Stimulated activated CD8-positive, alpha-beta memory T cell treated with anti-CD3 and anti-CD28 coated beads, Interleukin-15, amount 100 ng/mL, for 48 hours (primary cell): ENCODE results near the gene CACNA1A.
A peak's percentile ranks its signal among the peaks of the same experiment; 100 is the strongest.
"Not testable (repeated sequence)": the region's sequence is repeated elsewhere in the genome, so short reads cannot be mapped to it uniquely, and the experiment has no call there.

ENCODE experiments used
- DNase-seq, 2 donors: peaks; one replicate each; pipeline ENCODE4 v3.0.0-alpha.2; 2020; ENCODE audit warnings: low read depth in 2 of 2

The CACNA1A gene

GRCh38 chr19:13281567-13282291 lies 224.6 kb downstream of the CACNA1A start:
- DNase-seq: no peak

GRCh38 chr19:13277104-13277809 lies 229.0 kb downstream of the CACNA1A start:
- DNase-seq: peak; percentile 21 to 30

DNA sequence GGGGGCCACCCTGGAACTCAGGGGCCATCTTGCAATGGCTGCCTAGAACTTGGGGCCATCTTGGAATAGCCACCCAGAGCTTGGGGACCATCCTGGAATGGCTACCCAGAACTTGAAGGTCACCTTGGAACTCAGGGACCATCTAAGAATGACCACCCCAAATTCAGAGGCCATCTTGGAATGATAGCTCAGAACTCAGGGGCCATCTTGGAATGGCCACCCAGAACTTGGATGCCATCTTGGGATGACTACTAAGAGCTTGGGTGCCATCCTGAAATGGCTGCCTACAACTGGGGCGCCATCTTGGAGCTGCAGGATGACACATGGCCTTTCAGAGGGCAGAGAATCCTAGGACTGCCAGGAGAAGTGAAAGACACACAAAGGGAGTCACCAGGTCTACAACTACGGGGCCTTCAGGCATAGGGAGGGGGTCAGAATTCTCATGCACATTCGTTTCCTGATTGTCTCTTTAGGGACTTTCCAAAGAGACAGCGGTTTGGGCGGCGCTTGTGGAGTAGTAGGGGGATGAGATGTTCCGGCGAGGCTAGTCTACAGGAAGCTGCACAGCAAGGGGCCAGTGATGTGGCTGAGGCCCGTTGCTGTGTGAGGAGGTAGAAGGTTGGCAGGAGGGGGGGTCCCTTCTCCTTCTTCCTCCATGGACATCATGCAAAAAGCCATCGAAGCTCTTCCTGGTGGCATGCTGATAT lies 231.1 kb downstream of the CACNA1A start:
- DNase-seq: no peak

- DNase-seq: no peak
Measured at GRCh38 chr19:13270514-13271105, 235.7 kb downstream of the CACNA1A start.

DNA sequence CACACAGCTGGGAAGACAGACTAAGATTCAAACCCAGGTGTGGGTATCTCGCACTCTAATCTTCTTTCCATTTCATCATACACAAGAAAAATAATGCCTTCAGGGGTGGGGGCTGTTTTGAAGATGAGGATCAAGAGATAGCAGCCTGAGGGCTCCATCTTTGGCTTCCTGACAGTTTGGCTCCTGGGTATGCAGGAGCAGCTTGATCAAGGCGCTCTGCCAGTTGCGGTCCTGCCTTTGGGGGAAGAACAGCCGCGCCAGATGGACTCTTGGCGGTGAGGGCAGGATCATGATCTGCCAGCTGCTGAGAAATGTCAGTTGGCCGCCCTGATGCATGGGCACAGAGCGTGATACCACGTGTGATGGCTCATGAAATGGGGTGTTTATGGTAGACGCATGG lies 236.9 kb downstream of the CACNA1A start:
- no peak for DNase-seq

DNA sequence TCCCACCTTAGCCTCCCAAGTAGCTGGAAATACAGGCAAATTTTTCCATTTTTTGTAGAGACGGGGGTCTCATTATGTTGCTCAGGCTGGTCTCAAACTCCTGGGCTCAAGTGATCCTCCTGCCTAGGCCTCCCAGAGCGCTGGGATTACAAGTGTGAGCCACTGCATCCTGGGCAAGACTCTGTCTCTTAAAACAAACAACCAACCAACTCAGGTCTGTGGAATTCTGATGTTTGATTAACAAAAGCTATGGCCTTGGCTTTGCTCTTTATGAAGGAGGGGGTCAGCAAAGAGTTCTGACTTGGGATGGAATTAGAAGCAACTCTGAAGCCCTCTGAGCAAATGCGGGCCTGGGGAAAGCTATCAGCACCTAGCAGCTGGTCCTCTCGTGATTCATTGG lies 238.4 kb downstream of the CACNA1A start:
- no peak for DNase-seq

DNA sequence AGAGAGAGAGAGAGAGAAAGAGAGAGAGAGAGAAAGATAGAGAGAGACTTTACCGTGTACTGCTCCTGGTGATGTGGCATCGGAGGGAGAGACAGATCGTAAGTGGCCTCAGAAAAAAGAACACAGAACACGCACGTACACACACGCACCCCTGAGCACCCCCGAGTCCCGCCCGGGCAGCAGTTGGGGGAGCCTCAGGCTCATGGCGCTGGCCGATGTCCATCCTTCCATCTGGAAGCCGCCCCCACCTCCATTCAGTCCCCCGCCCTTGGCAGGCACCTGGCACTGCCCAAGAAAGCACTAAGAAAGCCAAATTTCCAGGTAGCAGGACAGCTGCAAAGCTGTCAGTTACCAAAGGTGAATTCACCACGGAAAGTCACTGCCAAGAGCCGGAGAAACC lies 239.1 kb downstream of the CACNA1A start:
- no peak for DNase-seq

DNA sequence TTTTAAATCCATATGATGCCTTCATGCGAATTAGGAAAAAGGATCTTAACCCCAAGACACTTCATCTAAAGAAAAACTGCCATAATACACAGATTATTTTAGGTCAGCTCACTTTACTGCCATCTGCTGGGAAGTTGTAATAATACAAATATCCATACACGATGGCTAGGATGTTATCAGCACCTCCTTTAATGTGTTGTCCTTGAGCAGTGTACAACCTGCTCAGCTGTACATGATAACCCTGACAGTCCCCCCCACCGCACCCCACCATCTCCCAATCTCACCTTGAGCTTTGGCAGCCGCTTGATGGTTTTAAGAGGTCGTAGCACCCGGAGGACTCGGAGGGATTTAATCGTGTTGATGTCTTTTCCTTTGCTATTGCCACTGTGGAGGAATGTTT lies 243.8 kb downstream of the CACNA1A start:
- no peak for DNase-seq

GRCh38 chr19:13260883-13261653 lies 245.2 kb downstream of the CACNA1A start:
- DNase-seq: peak in 1 of 2 donors; percentile 25

DNA sequence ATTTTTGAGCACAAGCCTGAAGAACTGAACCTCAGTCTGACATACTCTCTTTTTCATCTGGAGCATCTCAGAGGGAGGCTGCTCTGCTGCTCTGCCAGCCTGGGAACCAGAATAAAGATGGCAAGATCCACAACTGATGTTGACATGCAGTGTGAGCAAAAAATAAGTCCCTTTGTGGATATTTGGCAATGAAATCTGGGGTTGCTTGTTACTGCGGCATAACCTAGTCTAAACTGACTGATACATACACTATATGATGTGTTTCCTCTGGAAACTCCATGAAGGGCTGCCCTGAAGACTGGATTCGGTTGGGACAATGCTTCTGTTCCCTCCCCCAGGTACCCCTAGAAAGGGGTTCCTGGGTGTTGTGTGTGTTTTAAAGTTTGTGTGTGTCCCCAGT lies 249.4 kb downstream of the CACNA1A start:
- no peak for DNase-seq

DNA sequence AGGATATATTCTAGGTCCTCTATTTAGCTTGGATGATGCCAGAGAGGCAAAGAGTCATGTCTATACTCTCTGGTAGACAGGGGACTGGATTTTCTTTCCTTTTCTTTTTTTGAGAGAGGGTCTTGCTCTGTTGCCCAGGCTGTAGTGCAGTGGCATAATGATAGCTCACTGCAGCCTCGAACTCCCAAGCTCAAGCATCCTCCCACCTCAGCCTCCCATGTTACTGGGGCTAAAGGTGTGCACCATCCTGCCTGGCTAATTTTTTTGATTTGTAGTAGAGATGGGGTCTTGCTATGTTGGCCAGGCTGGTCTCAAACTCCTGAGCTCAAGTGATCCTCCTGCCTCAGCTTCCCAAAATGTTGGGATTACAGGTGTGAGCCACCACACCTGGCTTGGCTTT lies 249.9 kb downstream of the CACNA1A start:
- not testable (repeated sequence) for DNase-seq

DNA sequence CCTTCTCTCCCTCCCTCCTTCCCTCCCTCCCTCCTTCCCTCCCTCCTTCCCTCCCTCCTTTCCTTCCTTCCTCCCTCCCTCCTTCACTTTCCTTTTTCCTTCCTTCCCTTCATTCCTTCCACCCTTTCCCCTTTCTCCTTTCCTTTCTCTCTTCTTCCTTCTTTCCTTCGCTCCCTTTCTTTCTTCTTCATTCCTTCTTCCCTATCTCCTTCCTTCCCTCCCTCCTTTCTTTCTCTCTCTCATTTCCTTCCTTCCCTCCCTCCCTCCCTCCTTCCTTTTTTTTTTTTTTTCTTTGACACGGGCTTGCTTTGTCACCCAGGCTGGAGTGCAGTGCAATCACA lies 250.6 kb downstream of the CACNA1A start:
- no peak for DNase-seq

- no peak for DNase-seq
Measured at GRCh38 chr19:13255041-13255718, 251.1 kb downstream of the CACNA1A start.

DNA sequence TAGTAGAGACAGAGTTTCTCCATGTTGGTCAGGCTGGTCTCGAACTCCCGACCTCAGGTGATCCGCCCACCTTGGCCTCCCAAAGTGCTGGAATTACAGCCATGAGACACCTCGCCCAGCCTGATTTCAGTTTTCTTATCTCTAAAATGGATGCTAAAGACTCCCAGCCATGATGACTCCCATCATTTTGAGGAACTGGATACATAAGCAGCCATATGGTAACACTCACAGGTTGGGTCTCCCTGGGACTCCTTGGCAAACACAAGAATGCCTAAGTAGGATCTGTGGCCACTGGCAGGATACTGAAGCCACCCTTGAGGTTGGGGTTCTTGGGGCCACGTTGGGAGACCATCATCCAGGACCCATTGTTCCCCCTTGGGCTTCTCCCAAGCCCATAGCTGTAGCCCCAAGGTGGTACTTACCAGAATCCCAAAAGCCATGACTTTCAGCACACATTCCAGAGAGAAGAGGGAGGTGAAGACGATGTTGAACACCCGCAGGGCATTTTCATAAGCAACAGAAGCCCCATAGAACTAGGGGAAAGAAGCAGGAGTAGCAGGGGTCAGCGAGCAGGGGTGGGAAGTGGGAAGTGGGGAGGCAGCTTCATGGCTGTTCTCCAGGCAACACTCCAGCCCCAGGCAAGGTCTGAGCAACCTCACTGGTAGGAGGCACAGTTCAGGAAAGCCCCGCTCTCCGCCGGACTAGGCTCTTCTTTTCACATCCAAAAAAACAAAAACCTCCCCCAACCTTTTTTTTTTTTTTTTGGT lies 253.5 kb downstream of the CACNA1A start:
- DNase-seq: no peak

DNA sequence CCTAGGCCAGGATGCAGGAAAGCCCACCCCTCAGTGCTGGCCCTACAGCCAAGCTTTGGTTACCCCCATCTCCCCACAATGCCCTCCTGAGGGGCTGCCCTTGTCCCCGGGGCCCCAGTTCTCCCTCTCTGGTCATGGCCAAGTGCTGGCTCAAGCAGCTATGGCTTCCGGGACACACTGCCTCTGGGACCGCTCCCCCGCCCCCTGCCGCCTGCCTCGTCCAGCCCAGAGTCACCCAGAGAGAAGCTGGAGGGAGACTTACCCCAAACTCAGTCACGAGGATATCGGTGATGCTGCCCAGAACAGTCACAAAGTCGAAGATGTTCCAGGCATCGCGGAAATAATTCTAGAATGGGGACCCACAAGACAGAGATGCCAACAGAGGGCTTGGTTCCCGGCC lies 261.4 kb downstream of the CACNA1A start:
- no peak for DNase-seq

- peak; percentile 22 to 50 for DNase-seq
Measured at GRCh38 chr19:13241231-13242104, 264.8 kb downstream of the CACNA1A start.

GRCh38 chr19:13240312-13241022 lies 265.8 kb downstream of the CACNA1A start:
- no peak for DNase-seq

DNA sequence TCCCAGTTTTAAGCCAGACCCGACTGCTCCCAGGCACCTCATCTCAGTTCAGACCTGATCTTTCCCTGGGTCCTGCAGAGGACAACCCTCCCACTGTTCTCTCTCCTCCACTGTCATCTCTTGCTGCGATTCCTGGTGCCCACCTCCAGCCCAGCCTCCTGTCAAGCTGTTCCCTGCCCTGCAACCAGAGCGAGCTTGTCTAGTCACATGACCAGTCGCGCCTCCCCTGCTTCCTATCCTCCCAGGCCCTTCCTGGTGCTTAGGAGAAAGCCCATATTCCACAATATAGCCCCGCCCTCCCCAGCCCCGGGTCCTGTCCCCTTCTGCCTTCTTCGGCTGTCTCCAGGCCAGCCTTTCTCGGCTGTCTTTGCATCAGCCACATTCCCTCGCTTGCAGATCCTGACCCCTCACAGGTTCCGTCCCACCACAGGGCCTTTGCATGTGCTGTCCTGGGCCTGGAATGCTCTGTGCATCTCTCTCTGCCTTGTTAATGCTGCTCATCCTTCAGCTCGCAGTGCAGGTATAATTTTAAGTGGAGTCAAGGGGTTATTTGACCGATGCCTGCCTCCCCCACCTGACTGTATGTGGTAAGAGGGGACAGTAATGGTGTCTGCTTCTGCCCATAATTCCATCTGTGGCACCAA lies 267.3 kb downstream of the CACNA1A start:
- no peak for DNase-seq
